CD4-positive, alpha-beta T cell treated with Interferon alpha-2 for 1 hour (primary cell): ENCODE data around the gene TMEM19.
"Not testable (repeated sequence)": the region's sequence is repeated elsewhere in the genome, so short reads cannot be mapped to it uniquely, and the experiment has no call there.

Experiments used
- DNase-seq, 2 donors: peaks; one replicate each; pipeline ENCODE4 v3.0.0-alpha.2; 2020 to 2022

Gene TMEM19

DNA sequence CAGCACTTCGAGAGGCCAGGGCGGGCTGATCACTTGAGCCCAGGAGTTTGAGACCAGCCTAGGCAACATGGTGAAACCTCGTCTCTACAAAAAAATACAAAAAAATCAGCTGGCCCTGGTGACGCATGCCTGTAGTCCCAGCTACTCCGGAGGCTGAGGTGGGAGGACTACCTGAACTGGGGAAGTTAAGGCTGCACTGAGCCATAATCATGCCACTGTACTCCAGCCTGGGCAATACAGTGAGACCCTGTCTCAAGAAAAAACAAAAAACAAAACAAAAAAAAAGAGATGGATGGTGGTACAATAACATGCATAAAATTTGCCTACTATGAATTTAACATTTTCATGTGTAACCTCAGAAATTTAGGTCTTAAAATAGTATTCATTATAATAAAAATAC, 19.6 kb upstream of the TMEM19 start:
- DNase-seq: no peak

DNA sequence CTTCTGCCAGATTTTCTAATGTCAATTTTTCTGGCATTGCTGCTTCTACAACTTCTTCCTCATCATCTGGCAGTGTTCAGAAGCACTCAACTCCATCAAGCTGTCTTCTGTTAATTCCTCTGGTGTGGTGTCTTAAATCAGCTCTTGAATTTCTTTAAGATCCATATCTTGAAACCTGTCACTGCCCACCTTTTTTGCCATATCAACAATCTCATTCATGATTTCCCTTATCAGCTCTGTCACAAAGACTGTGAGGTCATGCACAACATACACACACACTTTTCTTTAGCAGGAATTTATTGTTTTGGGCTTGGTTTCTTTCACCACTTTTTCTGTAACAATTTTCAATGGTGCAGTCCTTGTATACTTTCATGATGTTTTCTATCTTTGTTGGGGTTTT, 14.6 kb upstream of the TMEM19 start:
- DNase-seq: no peak

DNA sequence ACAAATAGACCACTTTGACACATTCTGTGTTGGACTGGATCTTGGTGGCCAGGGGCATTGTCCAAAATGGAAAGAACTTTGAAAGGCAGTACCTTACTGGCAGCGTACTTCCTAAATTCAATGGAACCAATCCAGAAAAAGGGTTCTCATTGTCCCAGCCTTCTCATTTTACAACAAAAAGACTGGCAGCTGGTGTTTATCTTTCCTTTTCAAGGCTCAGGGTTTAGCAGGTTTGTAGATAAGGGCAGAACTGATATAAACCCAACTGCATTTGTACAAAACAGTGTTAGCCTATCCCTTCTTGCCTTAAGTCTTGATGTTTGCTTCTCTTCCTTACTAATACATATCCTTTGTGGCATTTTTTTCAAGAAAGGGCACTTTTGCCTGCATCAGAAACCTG, 14.1 kb upstream of the TMEM19 start:
- no peak for DNase-seq

DNA sequence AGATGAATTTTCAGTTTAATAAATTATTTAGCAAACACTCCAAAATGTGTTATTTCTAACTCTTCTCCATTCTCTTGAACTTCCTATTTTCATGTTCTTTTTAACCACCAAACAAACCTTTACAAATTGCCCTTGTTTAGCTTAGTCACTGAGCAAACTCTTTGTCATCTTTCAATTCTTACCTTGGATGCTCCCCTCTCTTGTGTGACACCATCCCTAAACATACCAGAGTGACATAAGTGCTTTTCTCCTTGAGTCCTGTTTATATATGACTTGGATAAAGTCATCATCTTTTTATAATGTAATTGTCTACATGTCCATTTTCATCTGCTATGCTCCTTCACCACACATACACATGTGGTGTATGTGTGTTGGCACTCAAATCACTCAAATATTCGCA, 3.4 kb upstream of the TMEM19 start:
- no peak for DNase-seq

DNA sequence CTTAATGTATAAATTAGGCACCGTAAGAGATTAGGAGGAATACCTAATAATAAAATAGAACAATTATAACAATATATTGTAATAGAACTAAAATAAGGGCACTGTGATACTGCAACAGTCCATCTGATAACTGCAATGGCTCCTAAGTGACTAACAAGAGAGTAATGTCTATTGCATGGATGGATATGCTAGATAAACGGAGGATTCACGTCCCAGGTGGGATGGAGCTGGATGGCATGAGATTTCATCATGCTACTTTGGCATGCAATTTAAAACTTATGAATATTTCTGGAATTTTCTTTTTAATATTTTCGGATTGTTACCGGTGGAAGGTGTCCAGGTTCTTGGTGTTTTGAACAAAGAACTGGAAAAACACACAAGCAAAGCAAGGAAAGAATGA, 2.2 kb upstream of the TMEM19 start:
- DNase-seq: no peak

DNA sequence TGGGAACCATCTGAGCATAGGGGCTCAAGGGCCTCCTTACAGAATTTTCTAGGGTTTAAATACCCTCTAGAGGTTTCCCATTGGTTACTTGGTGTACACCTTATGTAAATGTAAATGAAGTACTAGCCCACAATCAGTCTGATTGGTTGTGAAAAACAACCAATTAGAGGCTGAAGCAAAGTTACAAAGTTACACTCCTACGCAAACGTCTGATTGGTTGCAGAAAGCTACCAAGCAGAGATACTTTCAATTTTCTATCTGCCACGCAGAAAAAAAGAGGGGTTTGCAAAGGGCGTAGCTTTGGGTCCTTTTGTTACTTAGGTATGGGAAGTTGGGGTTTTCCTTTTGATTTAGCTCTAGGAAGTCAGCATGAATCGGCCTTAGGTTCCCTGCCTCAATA, 1.8 kb upstream of the TMEM19 start:
- DNase-seq: peak; percentile 11 to 62

DNA sequence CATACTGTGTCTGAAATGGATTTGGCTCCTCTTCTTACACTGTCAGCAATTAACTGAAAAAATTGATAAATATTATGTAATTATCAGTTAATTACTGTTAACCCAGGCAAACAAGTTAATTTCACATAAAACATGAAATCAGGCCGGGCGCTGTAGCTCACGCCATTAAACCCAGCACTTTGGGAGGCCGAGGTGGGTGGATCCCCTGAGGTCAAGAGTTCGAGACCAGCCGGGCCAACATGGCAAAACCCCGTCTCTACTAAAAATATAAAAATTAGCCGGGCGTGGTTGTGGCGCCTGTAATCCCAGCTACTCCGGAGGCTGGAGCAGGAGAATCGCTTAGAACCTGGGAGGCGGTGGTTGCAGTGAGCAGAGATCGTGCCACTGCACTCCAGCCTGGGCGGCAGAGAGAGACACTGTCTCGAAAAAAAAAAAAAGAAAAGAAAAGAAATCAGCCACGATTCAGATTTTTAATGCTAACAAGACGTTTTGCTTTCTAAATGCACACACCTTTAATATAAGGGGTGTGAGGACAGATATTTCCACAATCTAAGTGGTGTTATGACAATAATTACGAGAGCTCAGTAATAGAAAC, 473 bp upstream of the TMEM19 start:
- DNase-seq: no peak

DNA sequence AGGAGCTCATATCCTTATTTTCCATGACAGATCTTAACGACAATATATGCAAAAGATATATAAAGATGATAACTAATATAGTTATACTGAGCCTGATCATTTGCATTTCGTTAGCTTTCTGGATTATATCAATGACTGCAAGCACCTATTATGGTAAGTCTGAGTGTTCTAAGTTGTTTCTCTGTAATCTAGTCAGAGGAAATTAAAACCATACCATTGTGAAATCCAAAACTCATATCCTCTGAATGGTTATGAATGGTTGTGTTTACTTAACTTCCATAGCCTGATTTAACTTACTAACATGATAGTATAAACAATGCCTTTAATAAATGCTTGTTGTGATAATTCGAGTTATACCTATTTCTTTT, 760 bp downstream of the TMEM19 start:
- DNase-seq: no peak

DNA sequence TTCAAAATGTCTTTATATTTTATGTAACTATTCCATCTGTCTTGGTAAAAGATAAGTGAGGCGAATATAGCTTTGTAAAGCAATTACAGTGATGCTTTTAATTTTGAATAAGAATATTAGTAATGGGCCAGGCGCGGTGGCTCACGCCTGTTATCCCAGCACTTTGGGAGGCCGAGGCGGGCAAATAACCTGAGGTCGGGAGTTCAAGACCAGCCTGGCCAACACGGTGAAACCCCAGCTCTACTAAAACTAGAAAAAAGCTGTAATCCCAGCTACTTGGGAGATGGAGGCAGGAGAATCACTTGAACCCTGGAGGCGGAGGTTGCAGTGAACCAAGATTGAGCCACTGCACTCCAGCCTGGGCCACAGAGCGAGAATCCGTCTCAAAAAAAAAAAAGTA, 1.3 kb downstream of the TMEM19 start:
- not testable (repeated sequence) for DNase-seq

DNA sequence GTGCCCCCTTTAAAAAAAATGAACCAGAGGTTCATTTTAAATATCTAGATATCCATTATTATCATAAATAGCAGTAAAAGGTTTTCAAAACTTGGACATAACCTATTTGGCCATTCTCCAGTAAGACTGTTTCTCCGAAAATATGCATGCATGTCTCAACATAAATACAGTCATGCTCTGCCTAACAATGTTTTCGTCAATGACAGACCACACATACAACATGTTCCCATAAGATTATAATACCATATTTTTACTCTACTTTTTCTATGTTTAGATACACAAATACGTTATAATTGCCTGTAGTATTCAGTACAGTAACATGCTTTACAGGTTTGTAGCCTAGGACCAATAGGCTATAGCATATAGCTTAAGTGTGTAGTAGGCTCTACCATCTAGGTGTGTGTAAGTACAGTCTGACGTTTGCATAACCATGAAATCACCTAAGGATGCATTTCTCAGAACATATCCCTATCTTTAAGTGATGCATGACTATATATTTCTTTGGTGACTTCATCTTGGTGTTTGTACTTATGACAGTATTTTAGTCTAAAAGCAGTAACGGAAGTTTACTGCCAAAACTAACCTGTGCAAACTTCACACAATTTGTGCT, 3.2 kb downstream of the TMEM19 start:
- DNase-seq: no peak

DNA sequence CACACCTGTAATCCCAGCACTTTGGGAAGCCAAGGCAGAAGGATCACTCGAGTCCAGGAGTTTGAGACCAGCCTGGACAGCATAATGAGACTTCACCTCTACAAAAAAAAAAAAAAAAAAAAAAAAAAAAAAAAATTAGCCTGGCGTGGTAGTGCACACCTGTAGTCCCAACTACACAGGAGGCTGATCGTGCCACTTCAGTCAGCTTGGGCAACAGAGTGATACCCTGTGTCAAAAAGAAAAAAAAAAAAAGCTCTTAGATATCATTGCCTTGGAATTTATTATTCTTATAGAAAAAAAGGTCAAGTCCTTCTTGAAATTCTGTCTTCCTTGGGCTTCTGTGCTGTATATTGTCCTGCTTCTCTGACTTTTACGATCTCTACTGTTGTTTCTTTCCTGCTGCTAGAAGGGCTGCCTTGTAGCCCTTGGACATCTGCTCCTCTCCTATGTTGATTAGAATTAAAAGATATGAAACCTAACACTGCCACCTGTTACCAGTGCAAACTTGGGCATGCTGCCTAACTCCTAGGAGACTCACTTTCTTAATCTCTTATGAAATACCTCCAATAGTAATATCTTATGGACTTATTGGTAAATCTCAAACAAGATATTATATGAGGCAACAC, 5.7 kb downstream of the TMEM19 start:
- DNase-seq: no peak

DNA sequence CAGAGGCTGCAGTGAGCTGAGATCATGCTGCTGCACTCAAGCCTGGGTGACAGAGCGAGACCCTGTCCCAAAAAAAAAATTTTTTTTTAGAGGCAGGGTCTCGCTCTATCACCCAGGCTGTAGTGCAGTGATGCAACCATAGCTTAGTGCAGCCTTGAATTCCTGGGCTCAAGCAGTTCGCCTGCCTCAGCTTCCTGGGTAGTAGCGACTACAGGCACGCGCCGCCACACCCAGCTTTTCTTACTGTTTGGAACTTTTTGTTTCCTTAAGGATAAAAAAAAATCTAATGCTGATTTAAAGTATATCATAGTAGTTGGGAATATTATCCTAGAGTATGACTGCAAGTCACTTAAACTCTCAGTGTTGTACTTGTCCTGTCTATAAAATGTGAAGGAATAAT, 7.2 kb downstream of the TMEM19 start:
- DNase-seq: no peak

DNA sequence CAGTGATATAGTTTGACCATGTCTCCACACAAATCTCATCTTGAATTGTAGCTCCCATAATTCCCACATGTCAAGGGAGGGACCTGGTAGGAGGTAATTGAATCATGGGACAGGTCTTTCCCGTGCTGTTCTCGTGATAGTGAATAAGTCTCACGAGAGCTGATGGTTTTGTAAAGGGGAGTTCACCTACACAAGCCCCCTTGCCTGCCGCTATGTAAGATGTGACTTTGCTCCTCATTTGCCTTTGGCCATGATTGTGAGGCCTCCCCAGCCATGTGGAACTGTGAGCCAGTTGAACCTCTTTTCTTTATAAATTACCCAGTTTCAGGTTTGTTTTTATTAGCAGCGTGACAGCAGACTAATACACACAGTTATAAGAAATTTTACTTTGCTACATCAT, 7.8 kb downstream of the TMEM19 start:
- DNase-seq: not testable (repeated sequence)

DNA sequence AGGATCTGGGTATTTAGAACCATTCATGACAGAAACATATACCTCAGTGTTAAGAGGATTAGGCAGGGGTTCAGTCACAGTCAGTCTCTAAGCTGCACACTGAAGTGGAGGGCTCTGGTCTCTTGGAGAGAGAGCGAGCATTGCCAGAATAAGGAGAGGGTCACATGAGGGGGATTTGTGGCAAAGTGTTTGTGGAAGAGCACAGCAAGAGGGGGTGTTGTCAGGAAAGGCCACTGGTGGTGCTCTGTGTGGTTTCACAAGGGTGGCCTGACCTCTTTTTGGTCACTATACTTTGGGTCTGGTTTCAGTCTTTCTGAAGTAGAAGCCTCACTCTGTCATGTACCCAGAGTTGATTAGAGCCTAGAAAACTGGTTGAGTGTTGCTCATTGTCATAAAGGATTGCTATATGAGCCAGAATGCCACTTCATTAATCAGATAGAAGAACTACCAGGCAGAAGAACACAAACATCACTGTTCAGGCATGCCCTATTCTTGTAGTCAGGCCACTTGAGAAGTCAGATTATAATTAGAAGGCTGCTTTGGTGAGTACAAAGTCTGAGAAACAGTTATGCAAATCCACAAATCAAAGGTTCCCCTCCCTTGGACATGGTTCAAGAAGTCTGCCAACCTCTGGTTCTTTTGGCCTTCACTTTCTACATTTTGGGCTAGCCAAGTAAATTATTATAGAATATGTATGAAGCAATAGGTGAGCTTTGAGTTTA, 8.4 kb downstream of the TMEM19 start:
- DNase-seq: no peak

DNA sequence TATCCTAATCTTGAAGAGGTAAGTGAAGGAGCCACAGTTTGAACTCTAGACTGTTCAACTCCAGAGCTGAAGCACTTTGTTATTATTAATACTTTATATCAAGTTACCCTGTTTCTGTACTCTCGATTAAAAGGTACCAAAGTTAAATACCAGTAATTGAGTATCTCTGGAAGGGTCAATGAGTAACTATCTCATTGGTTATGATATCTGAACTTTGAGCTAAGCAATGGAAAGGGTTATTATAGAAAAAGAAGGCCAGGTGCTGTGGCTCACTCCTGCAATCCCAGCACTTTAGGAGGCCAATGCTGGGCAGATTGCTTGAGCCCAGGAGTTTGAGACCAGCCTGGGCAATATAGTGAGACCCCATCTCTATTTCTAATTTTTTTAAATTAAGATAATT, 9.9 kb downstream of the TMEM19 start:
- no peak for DNase-seq

DNA sequence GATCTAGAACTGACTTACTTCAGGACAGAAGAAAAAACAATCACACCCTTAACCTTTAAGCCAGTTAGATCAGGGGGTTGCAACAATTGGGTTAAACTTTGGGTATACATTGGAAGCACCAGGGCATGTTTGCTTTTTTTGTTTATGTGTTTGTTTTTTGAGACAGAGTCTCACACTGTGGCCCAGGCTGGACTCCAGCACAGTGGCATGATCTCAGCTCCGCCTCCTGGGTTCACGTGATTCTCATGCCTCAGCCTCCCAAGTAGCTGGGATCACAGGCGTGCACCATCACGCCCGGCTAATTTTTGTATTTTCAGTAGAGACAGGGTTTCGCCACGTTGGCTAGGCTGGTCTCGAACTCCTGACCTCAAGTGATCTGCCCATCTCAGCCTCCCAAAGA, 16.3 kb downstream of the TMEM19 start:
- not testable (repeated sequence) for DNase-seq

DNA sequence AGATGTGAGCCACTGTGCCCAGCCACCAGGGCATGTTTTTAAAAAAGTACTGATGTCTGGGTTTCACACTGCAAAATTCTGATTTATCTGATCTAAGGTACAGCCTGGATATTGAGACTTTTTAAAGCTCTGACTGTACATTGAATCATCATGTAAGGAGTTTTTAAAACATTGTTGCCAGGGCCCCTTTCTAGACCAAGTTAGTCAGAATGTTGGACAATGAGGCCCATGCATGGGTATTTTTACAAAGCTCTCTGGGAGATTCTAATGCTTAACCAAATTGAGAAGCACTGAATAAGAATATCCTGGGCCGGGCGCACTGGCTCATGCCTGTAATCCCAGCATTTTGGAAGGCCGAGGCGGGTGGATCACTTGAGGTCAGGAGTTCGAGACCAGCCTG, 16.7 kb downstream of the TMEM19 start:
- DNase-seq: no peak

DNA sequence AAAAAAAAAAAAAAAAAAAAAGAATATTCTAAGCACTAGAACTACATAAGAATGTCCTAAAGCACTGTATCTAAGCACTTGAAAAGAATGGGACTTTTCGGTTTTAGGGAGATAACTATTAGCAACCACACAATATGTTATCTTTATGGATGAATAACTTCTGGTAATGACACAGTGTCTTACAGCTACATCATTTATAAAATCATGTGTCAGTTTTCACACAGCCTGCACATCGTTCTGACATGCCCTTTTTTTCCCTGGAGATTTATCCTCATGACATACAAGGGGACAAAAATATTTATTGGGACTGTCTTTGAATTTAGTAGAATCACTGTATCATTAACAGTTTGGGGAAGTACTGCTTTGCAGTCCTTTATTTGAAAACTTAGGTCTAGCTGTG, 17.3 kb downstream of the TMEM19 start:
- DNase-seq: no peak

DNA sequence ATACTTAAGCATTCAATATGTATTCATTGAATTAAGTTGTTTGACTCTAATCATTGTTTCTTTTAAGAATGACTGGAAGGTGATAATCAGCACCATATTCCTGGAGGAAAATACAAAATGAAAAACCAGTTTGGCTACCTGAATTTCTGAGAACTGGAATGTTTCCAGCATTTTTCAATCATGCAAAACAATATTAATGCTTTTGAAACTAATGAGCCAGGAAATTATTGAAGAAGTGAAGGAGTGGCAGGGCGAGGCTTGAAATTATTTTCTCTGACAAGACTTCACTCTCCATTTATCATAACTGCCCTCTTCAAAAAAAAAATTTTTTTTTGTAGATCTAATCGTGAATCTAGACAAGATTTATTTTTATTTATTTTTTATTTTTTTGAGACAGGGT, 19.0 kb downstream of the TMEM19 start:
- DNase-seq: no peak

DNA sequence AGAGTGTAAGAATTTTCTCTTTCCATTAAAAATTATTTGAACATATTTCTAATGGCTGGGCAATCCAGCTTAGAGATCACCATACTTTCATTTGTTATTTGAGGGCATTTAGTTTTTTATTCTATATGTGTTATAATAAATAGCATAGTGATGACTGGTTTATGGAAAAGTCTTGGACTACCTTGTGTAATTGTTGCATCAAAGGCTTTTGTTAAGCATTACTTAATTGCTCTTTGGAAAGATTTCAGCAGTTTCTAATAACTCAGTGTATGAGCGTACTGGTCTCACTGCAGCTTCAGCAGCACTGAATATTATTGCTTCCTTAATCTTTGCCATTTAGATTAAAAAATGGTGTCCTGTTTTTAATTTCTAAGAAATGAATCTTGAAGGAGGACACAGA, 22.8 kb downstream of the TMEM19 start:
- no peak for DNase-seq

DNA sequence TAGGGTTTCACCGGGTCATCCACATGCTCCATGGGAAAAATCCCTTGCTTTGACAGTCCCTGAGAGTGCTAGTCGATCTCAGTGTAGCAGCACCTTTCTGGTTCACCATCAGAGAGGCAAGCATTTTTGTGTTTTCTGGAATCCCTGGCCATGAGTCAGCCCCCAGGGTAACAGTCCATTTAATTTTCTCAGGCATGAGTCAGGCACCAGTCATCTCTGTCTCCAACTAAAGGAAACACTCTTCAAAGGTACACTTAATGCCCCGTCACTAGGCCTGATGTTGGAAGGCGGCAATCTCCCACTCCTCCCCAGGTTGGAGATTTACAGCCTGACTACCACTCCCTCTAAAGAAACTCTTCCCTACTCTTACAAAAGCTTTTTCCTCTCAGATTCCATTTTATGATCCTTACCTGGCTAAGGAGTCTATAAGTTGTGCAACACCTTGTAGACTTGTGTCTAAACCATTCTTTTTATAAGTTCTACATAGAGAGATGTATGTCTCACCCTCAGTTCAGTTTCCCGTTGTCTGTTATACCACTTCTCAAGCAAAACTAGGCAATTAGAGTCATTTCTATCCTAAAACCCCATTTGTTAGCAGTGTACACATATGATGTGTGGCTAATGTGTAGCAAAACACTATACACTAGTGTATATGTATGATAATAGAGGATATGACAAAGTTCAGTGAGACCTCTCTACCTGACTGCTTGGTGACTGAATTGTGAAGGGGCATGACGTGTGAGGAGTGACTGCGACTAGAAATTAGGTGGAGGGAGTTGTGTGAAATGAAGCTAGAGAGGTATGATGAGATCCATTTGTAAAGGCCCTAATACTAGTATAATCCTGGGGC, 24.6 kb downstream of the TMEM19 start:
- DNase-seq: no peak

DNA sequence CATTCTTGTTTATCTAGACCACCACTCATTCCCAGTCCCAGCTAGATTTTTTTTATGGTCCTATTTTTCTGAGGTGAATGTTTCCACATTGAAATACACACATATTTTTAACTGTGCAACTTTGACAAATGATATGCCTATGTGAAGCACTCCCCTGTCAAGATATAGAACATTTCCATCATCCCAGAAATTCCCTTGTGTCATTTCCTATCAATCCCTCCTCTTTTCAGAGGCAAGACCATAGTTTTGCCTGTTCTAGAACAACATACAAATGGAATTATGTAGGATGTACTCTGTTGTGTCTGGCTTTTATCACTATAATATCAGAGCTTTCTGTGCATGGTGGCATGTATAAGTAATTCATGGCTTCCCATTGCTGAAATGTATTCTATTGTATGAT, 32.7 kb downstream of the TMEM19 start:
- DNase-seq: no peak

DNA sequence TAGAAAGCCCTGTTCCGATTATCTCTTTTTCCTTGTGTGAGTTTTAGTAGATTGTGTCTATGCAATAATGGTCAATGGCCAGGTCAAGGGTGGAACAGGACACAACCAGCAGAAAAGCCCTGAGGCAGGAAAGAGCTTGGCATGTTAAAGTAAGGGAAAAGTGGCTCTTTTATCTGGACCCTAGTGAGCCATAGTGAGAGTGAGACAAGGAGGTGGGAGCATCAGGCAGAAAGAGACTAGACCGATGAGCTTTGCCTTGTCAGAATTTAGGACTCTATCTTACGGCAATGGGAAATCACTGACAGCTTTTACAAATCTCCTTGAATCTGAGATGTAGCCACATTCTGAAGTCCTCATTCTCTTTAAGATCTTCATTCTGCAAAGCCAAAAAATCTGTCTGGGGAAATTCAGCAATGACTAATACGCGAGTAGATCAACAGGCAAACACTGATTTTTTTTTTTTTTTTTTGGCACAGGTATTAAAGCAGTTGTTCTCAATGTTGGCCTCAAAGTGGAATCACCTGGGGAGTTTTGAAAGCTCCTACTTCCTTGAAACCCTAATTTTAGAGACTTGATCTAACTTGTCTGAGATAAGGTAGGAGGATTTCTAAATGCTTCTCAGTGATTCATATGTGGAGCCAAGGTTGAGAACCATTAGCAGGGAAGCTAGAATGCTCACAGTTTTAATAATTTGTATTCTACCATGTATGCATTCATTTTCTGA, 33.9 kb downstream of the TMEM19 start:
- no peak for DNase-seq
